GM21390 (cell line): ENCODE data around the gene GC.
A peak's percentile ranks its signal among the peaks of the same experiment; 100 is the strongest.
"Not testable (repeated sequence)": the region's sequence is repeated elsewhere in the genome, so short reads cannot be mapped to it uniquely, and the experiment has no call there.

Source experiments
- ATAC-seq: cut with Tn5 transposase; IDR thresholded peaks from one replicate; pipeline ENCODE4 v1.9.1; 2021; ENCODE audit not compliant: unreplicated experiment

Gene GC

GRCh38 chr4:71783972-71784371, at the start of gene GC:
TSS of gene GC (minus strand) at chr4:71784079. CDS start at chr4:71784018, 61 bp downstream.
- no peak for ATAC-seq

- ATAC-seq, result no peak
Observed at GRCh38 chr4:71833232-71833900, 49.5 kb upstream of the GC start.

DNA sequence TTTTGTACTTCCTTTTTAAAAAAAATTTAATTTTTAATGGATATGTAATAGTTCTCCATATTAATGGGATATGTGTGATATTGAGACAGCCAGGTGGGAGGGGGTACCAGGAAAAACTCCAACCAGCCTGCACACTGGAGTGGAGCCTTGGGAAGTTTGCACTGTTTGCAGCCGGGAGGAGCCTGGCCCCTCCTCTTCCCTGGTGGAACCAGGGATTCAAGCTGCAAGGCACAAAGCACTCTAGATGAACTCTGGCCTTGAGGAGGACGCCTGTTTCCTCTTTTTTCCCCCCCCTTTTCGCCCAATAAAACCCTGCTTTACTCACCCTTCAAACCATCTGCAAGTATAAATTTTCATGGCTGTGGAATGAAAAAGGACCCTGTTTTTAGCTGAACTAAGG, 48.2 kb upstream of the GC start:
- no peak for ATAC-seq

DNA sequence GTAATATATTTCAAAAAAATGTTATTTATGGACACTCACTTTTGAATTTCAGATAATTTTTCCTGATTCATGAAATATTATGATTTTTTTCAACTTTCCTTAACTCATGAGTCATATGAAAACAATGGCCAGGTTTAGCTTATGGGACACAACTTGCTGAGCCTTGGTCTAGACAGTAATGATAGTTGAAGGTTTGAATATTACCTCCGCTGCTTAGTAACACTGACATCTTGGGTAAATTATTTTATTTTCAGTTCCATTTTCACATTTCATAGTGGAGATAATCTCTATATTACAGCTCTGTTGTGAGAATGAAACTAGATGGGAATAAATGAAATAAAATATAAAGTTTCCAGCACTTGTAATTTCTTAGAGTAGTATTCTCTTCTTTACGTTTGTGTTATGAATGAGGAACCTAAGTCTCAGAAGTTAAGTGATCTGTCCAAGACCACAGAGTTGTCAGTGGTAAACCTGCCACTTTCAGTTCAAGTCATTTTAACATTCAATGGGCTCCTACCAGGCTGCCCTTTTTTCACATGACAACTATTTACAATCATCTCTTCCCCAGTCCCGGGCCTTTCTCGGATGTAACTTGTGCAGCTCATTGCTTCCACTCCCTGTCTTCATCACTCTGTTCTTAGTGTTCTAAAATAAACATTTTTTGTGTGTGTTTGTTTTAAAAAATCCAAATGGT, 46.8 kb upstream of the GC start:
- ATAC-seq, result peak; percentile 70

GRCh38 chr4:71828470-71828869, 44.6 kb upstream of the GC start:
- no peak for ATAC-seq

DNA sequence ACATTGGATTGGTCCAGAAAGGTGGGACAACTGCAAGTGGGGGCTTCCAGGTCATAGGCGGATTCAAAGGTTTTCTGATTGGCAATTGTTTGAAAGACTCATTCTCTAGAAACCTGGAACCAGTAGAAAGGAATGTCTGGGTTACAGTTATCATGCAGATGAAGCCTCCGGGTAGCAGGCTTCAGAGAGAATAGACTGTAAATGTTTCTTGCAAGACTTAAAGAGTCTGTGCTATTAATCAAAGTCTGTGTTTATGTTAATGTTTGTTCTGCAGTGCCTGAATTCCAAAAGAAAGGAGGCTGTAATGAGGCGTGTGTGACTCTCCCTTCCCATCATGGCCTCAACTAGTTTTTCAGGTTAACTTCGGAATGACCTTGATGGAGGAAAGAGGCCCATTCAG, 43.9 kb upstream of the GC start:
- no peak for ATAC-seq

DNA sequence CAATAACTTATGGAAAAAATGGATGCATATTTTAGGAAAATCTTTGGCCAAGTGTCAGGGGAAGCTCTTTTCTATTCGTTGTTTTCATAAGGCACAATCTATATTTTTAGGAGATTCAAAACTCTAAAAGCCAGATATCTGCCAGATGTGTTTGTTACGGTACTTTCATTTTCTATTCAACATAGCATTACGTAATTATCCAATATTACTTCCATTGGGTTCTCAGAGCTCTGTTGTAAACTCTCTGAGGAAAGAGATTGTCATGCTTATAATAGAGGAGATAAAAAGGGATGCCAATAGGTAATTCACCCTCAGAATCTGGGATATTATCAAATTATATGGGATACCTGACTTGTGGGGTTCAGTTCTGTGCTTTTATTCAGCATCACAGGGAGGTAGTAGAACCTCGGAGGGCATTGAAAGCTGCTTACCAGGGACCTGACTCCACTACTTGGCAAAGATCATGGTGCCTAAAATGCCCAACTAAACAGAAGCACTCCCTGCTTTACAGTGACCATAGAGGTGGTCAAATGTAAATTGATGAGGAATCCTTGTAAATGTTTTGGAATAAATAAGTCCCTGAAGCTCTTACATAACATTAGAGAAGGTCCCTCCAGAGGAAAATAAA, 32.9 kb upstream of the GC start:
- ATAC-seq, result no peak

GRCh38 chr4:71814433-71814832, 30.6 kb upstream of the GC start:
- no peak for ATAC-seq

GRCh38 chr4:71809805-71810204, 25.9 kb upstream of the GC start:
- not testable (repeated sequence) for ATAC-seq

DNA sequence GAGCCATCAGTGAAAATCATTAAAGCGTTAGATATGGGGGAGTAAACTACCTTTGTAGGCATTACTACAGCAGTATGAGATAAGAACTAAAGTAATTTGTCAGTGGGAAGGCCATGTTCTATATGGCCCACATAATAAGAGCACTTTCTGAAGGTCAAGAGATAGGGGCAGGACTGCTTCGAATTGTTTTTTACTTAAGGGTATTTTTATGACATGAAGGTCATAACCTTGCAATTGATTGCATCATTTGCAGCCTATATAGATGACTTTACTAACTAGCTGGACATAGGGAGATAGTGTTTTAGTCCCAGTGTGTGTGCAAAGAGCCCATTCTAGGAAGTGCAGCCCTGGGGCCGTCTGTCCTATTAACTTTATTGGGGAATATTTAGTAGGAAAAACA, 23.6 kb upstream of the GC start:
- no peak for ATAC-seq

DNA sequence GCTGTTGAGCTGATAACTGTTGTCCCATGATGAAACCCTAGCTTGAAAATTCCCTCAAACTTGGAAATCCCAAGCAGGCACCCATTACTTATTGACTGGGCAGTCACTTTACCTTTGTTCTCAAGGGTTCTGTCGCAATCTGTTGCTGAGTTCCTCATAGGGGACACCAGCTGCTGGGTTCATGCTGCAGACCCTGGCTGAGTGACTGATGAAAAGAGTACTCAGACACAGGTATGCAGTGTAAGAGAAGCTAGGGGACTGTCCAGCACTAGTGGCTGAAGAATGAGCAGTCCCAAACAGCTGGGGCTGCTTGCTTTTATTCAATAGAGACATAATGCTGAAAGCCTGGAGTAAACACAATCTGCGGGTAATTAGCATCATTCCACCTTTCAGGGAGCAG, 21.4 kb upstream of the GC start:
- ATAC-seq, result not testable (repeated sequence)

DNA sequence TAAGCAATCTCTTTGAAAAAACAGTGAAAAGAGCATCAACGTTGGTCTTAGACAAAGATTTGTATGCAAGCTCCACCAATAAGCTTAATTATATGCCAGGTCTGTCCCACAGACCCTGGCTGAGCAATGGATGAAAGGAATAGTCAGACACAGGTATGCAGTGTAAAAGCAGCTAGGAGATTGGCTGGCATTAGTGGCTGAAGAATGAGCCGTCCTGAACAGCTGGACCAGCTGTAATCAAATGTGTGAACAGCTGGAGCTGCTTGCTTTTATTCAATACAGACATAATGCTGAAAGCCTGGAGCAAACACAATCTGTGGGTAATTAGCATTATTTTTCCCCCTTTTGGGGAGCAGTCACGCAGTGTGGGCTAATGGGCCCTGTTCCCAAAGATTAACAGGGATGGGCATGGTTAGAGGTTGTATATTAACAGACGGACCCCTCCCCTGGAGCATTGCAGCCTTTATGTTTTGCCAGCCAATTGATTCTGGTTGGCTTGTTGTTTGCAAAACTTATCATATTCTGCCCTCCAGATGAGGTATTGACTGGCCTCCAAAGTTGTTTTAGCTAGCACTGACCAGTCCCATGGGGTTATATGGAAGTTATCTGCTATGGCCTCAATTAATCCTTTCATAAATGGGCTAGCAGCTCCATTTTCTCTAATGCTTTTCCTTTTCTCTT, 20.3 kb upstream of the GC start:
- ATAC-seq, result not testable (repeated sequence)

GRCh38 chr4:71785959-71786358, 2.1 kb upstream of the GC start:
- no peak for ATAC-seq

- ATAC-seq, result no peak
Observed at GRCh38 chr4:71784569-71785197, 804 bp upstream of the GC start.

DNA sequence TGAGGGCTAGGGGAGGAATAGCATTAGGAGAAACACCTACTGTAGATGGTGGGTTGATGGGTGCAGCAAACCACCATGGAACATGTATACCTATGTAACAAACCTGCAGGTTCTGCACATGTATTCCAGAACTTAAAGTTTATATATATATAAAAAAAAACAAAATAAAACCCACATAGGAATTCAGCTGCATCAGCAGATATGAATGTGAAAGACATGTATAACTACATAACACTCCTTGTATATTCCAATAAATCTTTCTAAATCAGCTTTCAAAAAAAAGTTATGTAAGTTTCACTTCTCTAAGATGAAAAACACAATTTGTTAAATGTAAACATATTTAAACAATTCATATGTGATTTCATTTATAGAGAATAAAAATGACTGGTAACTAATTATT, 6.0 kb downstream of the GC start:
- ATAC-seq, result no peak

DNA sequence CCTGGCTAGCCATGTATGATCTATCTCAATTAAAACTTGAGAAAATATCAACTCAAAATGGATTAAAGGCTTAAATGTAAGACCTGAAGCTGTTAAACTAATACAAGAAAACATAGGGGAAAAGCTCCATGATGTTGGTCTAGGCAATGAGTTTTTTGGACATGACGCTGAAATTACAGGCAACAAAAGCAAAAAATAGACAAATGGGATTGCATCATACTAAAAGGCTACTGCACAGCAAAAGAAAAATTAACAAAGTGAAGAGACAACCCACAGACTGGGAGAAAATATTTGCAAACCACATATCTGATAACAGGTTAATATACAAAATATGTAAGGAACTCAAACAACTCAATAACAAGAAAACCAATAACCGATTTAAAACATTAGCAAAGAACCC, 8.4 kb downstream of the GC start:
- no peak for ATAC-seq

GRCh38 chr4:71774136-71774535, 9.7 kb downstream of the GC start:
- no peak for ATAC-seq

DNA sequence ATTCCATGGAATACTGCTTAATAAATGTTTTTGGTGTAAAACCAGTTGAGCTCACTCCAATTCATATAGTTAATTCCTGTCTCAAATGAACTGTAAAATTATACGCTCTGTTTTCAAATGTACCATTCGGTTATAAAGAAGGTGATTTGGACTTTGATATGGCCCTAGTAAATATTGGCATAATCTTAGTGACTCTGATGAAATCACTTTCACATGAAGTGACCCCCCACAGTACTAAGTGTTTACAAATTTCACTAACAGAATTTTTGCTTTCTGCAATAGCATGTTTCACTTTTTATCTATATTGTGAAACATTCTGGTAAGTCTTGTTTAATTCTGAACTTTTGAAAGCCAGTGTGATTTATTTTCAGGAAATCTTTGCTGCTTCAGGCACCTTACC, 10.9 kb downstream of the GC start:
- no peak for ATAC-seq

DNA sequence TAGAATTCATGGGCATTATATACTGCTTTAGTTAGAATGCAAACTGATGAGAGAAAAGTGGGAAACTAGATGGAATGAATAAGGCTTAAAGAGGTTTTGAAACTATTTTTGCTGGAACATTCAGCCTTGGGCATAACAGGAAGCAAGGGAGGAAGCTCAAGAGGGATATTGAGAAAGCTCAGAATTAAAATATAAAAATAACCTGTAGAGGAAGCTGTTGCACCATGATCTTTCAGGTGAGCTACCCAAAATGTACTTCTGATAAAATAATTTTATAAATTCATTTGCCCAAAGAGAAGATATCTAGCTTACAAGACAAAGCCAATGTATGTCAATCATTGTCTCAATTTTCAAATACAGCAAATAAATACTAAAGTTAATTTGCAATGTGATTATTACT, 11.3 kb downstream of the GC start:
- no peak for ATAC-seq

- no peak for ATAC-seq
Observed at GRCh38 chr4:71771613-71772012, 12.3 kb downstream of the GC start.

- no peak for ATAC-seq
Observed at GRCh38 chr4:71769434-71769833, 14.4 kb downstream of the GC start.
